HepG2 (cell line): ENCODE data around the gene CCDC157. TPM values are rescaled to one million over a fixed set of nuclear protein-coding genes. Genes with fewer than 3 reads are reported as not detected.

Source experiments
- ATAC-seq: fragments of 200-7000 bp; cut with Tn5 transposase; 3 replicates; pipeline ENCODE4 v1.9.1; 2020; ENCODE audit warnings: mild to moderate bottlenecking, moderate library complexity
- BruUV-seq: library from RNA; stranded (reverse); fragments of 400-500 nt; replicated peaks from 2 replicates; lab custom pipeline; 2021; lab: Mats Ljungman, UMichigan
- CTCF ChIA-PET: fragments of 300-600 bp; formaldehyde crosslinking; extraction: SDS; loops from one replicate; lab custom pipeline; 2021; ENCODE audit warnings: low total read pairs, inconsistent platforms, low intra/inter-chr PET ratio; lab: Yijun Ruan, JAX
- POLR2A ChIA-PET: fragments of 350-600 bp; sonication (Branson Sonifier 250); formaldehyde crosslinking; loops from one replicate; lab custom pipeline; 2020; ENCODE audit warnings: antibody characterized with exemption, inconsistent platforms; lab: Yijun Ruan, JAX
- DNase-seq: peaks from one replicate; pipeline ENCODE4 v3.0.0-alpha.2; 2015; ENCODE audit warnings: low spot score
- FAIRE-seq: peaks from 3 replicates; lab custom pipeline; 2011; peaks lifted over from hg19 to GRCh38; lab: Jason Lieb, UNC
- H2AFZ ChIP-seq: one replicate; pipeline ENCODE4 v1.6.1; 2011; ENCODE audit warnings: low read length, inconsistent platforms
- H3K27ac ChIP-seq: fragments of 300-600 bp; 3 replicates; pipeline ENCODE4 v1.8.0; 2011; ENCODE audit warnings: mixed run types, mild to moderate bottlenecking, mixed read lengths, low read length, inconsistent platforms; ENCODE audit not compliant: insufficient read depth; ENCODE audit errors: extremely low read length
- H3K27me3 ChIP-seq, 2 experiments: fragments of 200-600 bp in 1 of 2; 2 replicates in 1 of 2; 3 replicates in 1 of 2; pipeline versions ENCODE4 v1.6.0 to v1.8.0; 2011; ENCODE audit warnings: low read length in 2 of 2, mild to moderate bottlenecking in 2 of 2, moderate library complexity in 2 of 2, inconsistent platforms in 1 of 2; ENCODE audit not compliant: insufficient read depth in 2 of 2, control insufficient read depth in 1 of 2
- H3K36me3 ChIP-seq, 2 experiments: fragments of 200-600 bp in 1 of 2; replicated peaks in 1 of 2; 2 replicates in 1 of 2; 3 replicates in 1 of 2; pipeline versions ENCODE4 v1.5.1 to v1.8.0; 2011; ENCODE audit warnings: low read length in 2 of 2, inconsistent platforms in 1 of 2; ENCODE audit not compliant: insufficient read depth in 2 of 2, control insufficient read depth in 1 of 2
- H3K4me1 ChIP-seq: 2 replicates; pipeline ENCODE4 v1.5.1; 2012; ENCODE audit warnings: low read length, inconsistent platforms; ENCODE audit not compliant: insufficient read depth
- H3K4me2 ChIP-seq: 2 replicates; pipeline ENCODE4 v1.6.0; 2011; ENCODE audit warnings: low read depth, low read length, inconsistent platforms
- H3K4me3 ChIP-seq, 3 experiments: fragments of 200-600 bp in 1 of 3; sonication (generic), shearing (Covaris generic) in 1 of 3; replicated peaks in 1 of 3; 2 replicates each; pipeline ENCODE4 v1.5.1; 2011 to 2016; ENCODE audit warnings: low read length in 3 of 3, inconsistent platforms in 2 of 3, low read depth in 2 of 3, mild to moderate bottlenecking in 2 of 3, control low read depth in 1 of 3, mixed read lengths in 1 of 3; ENCODE audit not compliant: insufficient read depth in 1 of 3
- H3K79me2 ChIP-seq: one replicate; pipeline ENCODE4 v1.6.1; 2011; ENCODE audit warnings: low read length, inconsistent platforms; ENCODE audit not compliant: insufficient read depth
- H3K9ac ChIP-seq: 2 replicates; pipeline ENCODE4 v1.6.0; 2011; ENCODE audit warnings: mild to moderate bottlenecking, low read depth, low read length, inconsistent platforms; ENCODE audit not compliant: insufficient read depth
- H3K9me3 ChIP-seq: 2 replicates; pipeline ENCODE4 v1.5.1; 2012; ENCODE audit warnings: mild to moderate bottlenecking, low read length
- H4K20me1 ChIP-seq: 2 replicates; pipeline ENCODE4 v1.6.0; 2011; ENCODE audit warnings: inconsistent platforms, mild to moderate bottlenecking, low read length, moderate library complexity; ENCODE audit not compliant: insufficient read depth
- BRD4 ChIP-seq: sonication (generic); formaldehyde crosslinking; IDR thresholded peaks from 2 replicates; pipeline ENCODE4 v1.4.0; 2020; ENCODE audit warnings: missing genetic modification reagents
- EP300 ChIP-seq, 3 experiments: sonication (generic) in 1 of 3; formaldehyde crosslinking in 1 of 3; IDR thresholded peaks; 2 replicates each; pipeline versions ENCODE4 v1.5.1 to v1.6.1; 2011 to 2020; ENCODE audit warnings: low read depth in 2 of 3, low read length in 2 of 3, borderline replicate concordance in 1 of 3, improper control_type of control experiment in 1 of 3, mild to moderate bottlenecking in 1 of 3, missing genetic modification reagents in 1 of 3, moderate library complexity in 1 of 3
- FOXM1 ChIP-seq: sonication (generic); formaldehyde crosslinking; IDR thresholded peaks from 2 replicates; pipeline ENCODE4 v1.5.0; 2020; ENCODE audit warnings: missing genetic modification reagents
- KAT8 ChIP-seq: IDR thresholded peaks from 2 replicates; pipeline ENCODE4 v1.6.1; 2016; ENCODE audit warnings: missing genetic modification reagents, missing compliant biosample characterization
- MAFK ChIP-seq, 2 experiments: IDR thresholded peaks in 1 of 2; conservative IDR thresholded peaks in 1 of 2; 2 replicates each; pipeline ENCODE4 v1.6.1; 2011; ENCODE audit warnings: improper control_type of control experiment in 2 of 2, low read length in 2 of 2
- NCOA1 ChIP-seq: sonication (generic); formaldehyde crosslinking; IDR thresholded peaks from 2 replicates; pipeline ENCODE4 v1.9.0; 2021; ENCODE audit warnings: missing genetic modification reagents
- PCBP2 ChIP-seq: fragments of 200-400 bp; formaldehyde crosslinking; optimal IDR thresholded peaks from 2 replicates; pipeline ENCODE3; 2018; ENCODE audit warnings: low read length, low read depth; ENCODE audit not compliant: poor library complexity, severe bottlenecking
- SP1 ChIP-seq, 2 experiments: fragments of 450-650 bp in 1 of 2; sonication (generic) in 1 of 2; formaldehyde crosslinking in 1 of 2; IDR thresholded peaks; 2 replicates each; pipeline versions ENCODE4 v1.4.0 to v1.6.1; 2016 to 2020; ENCODE audit warnings: missing genetic modification reagents in 1 of 2
- STAG1 ChIP-seq: sonication (generic); formaldehyde crosslinking; IDR thresholded peaks from 2 replicates; pipeline ENCODE4 v1.4.0; 2020; ENCODE audit warnings: missing genetic modification reagents
- ZBTB20 ChIP-seq: sonication (generic); formaldehyde crosslinking; IDR thresholded peaks from 2 replicates; pipeline ENCODE4 v1.8.1; 2023; ENCODE audit warnings: missing genetic modification reagents, low read depth, mild to moderate bottlenecking, borderline replicate concordance
- ZNF10 ChIP-seq: sonication (generic); formaldehyde crosslinking; IDR thresholded peaks from 2 replicates; pipeline ENCODE4 v1.4.0; 2020; ENCODE audit warnings: mild to moderate bottlenecking, low read depth, missing genetic modification reagents, borderline replicate concordance
- ZNF121 ChIP-seq: sonication (generic); formaldehyde crosslinking; IDR thresholded peaks from 2 replicates; pipeline ENCODE4 v1.5.0; 2020; ENCODE audit warnings: mild to moderate bottlenecking, missing genetic modification reagents
- ZNF337 ChIP-seq: sonication (generic); formaldehyde crosslinking; IDR thresholded peaks from 2 replicates; pipeline ENCODE4 v1.5.1; 2020; ENCODE audit warnings: missing genetic modification reagents, low read depth, mild to moderate bottlenecking, borderline replicate concordance
- ZNF772 ChIP-seq: sonication (generic); formaldehyde crosslinking; IDR thresholded peaks from 2 replicates; pipeline ENCODE4 v1.5.0; 2020; ENCODE audit warnings: mild to moderate bottlenecking, missing genetic modification reagents
- ZSCAN25 ChIP-seq: sonication (generic); formaldehyde crosslinking; IDR thresholded peaks from 2 replicates; pipeline ENCODE4 v1.8.0; 2022; ENCODE audit warnings: mild to moderate bottlenecking, missing genetic modification reagents
- WGBS: methylation state at CpG from one replicate; pipeline ENCODE4 v1.1.6; 2017; ENCODE audit warnings: low lambda C conversion rate; 5-methylcytosine and 5-hydroxymethylcytosine counted together
- in situ Hi-C: cut with HindIII; loops from 2 replicates; pipeline ENCODE4 v1.10.0; 2017; ENCODE audit warnings: low pct_unique_long_range_greater_than_20kb; ENCODE audit not compliant: extremely low pct_ligation_motif_present
- intact Hi-C: fragments of 100-400 bp; cut with micrococcal nuclease; formaldehyde crosslinking; loops from one replicate; pipeline ENCODE4 v1.10.0; 2022; ENCODE audit not compliant: unreplicated experiment
- polyA plus RNA-seq, 8 experiments: library from polyadenylated mRNA; depleted of rRNA in 3 of 8; stranded (reverse) in 7 of 8; unstranded in 1 of 8; fragments of >200 nt; fragmentation: Illumina TruSeq in 4 of 8; extraction: Trizol in 4 of 8; gene quantifications; 2 replicates each; pipeline versions ENCODE4 v1.2.1 to v1.2.3, GENCODE V29; 2011 to 2016; ENCODE audit warnings: low read depth in 4 of 8, missing spikeins in 1 of 8, mixed read lengths in 1 of 8; ENCODE audit not compliant: insufficient read depth in 1 of 8
- total RNA-seq, 5 experiments: library from RNA; depleted of rRNA; stranded (reverse); fragments of >200 nt; fragmentation: Illumina TruSeq; extraction: Trizol; gene quantifications; 2 replicates each; pipeline ENCODE4 v1.2.3, GENCODE V29; 2016; ENCODE audit warnings: low read depth in 1 of 5
- TF ChIP-seq, protein P1 (sequence below): fragments of 450-650 bp; IDR thresholded peaks from 2 replicates; pipeline ENCODE4 v1.6.1; 2016
- TF ChIP-seq, protein P2 (sequence below), 2 experiments: sonication (generic) in 1 of 2; formaldehyde crosslinking in 1 of 2; IDR thresholded peaks; 2 replicates each; pipeline versions ENCODE4 v1.4.0 to v1.6.1; 2016 to 2020; ENCODE audit warnings: borderline replicate concordance in 1 of 2, low read depth in 1 of 2, mild to moderate bottlenecking in 1 of 2, missing genetic modification reagents in 1 of 2

CCDC157 gene
- total and polyA plus RNA-seq, 2 of the 13 experiments (the other 11 are each of a cell fraction or from before 2014, with no cell fraction given): 1.4 to 1.6 TPM

DNA sequence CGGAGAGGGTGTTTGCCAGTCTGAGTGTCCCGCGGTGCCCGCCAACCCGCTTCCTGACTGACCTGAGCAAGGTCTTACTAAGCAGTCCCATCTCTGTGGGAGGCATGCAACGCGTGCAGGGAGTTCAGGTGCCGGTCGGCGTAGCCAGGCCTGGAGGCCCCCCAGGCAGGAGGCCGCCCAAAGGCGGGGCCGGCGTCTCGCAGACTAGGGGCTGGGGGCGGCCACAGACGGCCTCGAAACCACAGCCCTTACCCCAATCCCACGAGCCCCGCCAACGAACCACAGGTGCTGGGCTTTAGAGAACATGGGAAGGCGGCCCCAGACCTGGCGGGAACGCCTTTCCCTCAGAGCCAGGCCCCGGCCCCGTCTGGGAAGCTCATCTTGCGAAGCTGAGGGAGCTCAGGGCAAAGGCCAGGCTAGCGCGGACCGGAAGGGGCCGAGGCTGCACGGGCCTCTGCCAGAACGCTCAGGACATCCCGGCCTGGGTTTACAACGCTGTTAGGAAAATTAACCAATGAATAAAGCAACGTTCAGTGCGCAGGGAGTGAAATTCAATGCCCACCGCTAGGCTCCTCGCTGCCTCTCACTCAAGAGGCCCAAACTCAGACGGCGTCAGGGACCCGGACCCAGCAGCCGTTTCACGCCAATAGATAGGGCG lies 66.6 kb downstream of the CCDC157 start:
- intact Hi-C loops (no loop called here), in situ Hi-C loops (no loop called here)
- Histone ChIP-seq H3K9me3 (no peaks in the 10 kb centered on the region), H4K20me1 (no peaks in the 10 kb centered on the region), H3K27ac (peak overlapping the region; percentile 96), H3K4me3 (peak overlapping the region; percentile 67 to 89 (median 72)), H3K79me2 (peaks cover 18% of the 10 kb centered on the region), H3K9ac (peak overlapping the region; percentile 89), H3K36me3 (peaks cover 0 to 5% of the 10 kb centered on the region in 2 experiments; a peak in 2 of 5 replicates), H3K4me2 (peak overlapping the region; percentile 99), H2AFZ (no peak overlapping the region), H3K27me3 (no peaks in the 10 kb centered on the region), H3K4me1 (peaks cover 63% of the 10 kb centered on the region)
- no peak for FAIRE-seq
- ChIA-PET POLR2A (interaction anchor here (0.8 to 7.2 kb wide), 16 partner anchors 9 to 657 kb away, joined by 3 to 164 read pairs (median 9); partner anchors contain the start of genes CCDC157, PES1, RNF215 and SEC14L2), CTCF (no interaction called here)
- ATAC-seq: peak; percentile 68
- TSS peak; percentile 57 for BruUV-seq
- 1% methylated on average over 14 of the region's 45 CpGs for WGBS
- no peak for DNase-seq
- TF ChIP-seq ZNF10 (CRISPR knock-in tag): no peak
- TF ChIP-seq STAG1: peak; percentile 19; the same call in 1 of the 2 replicates
- peak; percentile 96 for TF ChIP-seq NCOA1
- no peak for TF ChIP-seq SP1 (IDR thresholded peaks at IDR 0.05)
- TF ChIP-seq SP1 (CRISPR knock-in tag; IDR thresholded peaks at IDR 0.05): no peak
- TF ChIP-seq ZBTB20: peak; percentile 75; the same call in 1 of the 2 replicates
- TF ChIP-seq ZNF772: peak; percentile 18; the same call in 1 of the 2 replicates
- no peak for TF ChIP-seq MAFK (conservative IDR thresholded peaks at IDR 0.05 in 1 of 2, IDR thresholded peaks at IDR 0.05 in 1 of 2; ENCODE audit: low read length in 2 of 2)
- TF ChIP-seq ZNF121 (CRISPR knock-in tag): peak; percentile 84
- TF ChIP-seq ZSCAN25: peak; percentile 55; the same call in 1 of the 2 replicates
- TF ChIP-seq, protein P1, sequence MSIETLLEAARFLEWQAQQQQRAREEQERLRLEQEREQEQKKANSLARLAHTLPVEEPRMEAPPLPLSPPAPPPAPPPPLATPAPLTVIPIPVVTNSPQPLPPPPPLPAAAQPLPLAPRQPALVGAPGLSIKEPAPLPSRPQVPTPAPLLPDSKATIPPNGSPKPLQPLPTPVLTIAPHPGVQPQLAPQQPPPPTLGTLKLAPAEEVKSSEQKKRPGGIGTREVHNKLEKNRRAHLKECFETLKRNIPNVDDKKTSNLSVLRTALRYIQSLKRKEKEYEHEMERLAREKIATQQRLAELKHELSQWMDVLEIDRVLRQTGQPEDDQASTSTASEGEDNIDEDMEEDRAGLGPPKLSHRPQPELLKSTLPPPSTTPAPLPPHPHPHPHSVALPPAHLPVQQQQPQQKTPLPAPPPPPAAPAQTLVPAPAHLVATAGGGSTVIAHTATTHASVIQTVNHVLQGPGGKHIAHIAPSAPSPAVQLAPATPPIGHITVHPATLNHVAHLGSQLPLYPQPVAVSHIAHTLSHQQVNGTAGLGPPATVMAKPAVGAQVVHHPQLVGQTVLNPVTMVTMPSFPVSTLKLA: no peak
- TF ChIP-seq ZNF337 (CRISPR knock-in tag): peak; percentile 74; the same call in 1 of the 2 replicates
- TF ChIP-seq KAT8 (CRISPR knock-in tag): no peak
- peak; percentile 18 for TF ChIP-seq PCBP2
- peak; percentile 74; the same call in 1 of the 2 replicates for TF ChIP-seq FOXM1 (CRISPR knock-in tag)
- no peak for TF ChIP-seq EP300 (IDR thresholded peaks at IDR 0.05; ENCODE audit: low read depth in 2 of 2, low read length in 2 of 2)
- no peak for TF ChIP-seq EP300 (CRISPR knock-in tag; IDR thresholded peaks at IDR 0.05; ENCODE audit: borderline replicate concordance)
- 0 out of 2 replicates have a peak, but pooled peaks have one; percentile 46 for TF ChIP-seq BRD4 (CRISPR knock-in tag)
- TF ChIP-seq, protein P2, sequence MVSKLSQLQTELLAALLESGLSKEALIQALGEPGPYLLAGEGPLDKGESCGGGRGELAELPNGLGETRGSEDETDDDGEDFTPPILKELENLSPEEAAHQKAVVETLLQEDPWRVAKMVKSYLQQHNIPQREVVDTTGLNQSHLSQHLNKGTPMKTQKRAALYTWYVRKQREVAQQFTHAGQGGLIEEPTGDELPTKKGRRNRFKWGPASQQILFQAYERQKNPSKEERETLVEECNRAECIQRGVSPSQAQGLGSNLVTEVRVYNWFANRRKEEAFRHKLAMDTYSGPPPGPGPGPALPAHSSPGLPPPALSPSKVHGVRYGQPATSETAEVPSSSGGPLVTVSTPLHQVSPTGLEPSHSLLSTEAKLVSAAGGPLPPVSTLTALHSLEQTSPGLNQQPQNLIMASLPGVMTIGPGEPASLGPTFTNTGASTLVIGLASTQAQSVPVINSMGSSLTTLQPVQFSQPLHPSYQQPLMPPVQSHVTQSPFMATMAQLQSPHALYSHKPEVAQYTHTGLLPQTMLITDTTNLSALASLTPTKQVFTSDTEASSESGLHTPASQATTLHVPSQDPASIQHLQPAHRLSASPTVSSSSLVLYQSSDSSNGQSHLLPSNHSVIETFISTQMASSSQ (IDR thresholded peaks at IDR 0.05; ENCODE audit: low read depth): no peak
- TF ChIP-seq, protein P2 (CRISPR knock-in tag; IDR thresholded peaks at IDR 0.05; ENCODE audit: borderline replicate concordance): peak; percentile 46; the same call in 1 of the 2 replicates
